HT1080 (cell line): ENCODE results near the gene SEH1L. TPM values are rescaled to one million over a fixed set of nuclear protein-coding genes. Genes with fewer than 3 reads are reported as not detected.

ENCODE experiments used
- DNase-seq: peaks from one replicate; pipeline ENCODE4 v3.0.0-alpha.2; 2015; ENCODE audit warnings: low read depth
- total RNA-seq: library from RNA; depleted of rRNA; stranded (reverse); fragments of >200 nt; shearing (Covaris generic); gene quantifications from 2 replicates; pipeline ENCODE4 v1.2.3, GENCODE V29; 2014; rRNA removed

Gene SEH1L
- total RNA-seq, 1 experiment from 2014 or later = 64.8 TPM

GRCh38 chr18:13035249-13035914 lies 87.6 kb downstream of the SEH1L start:
- peak; percentile 8 for DNase-seq

DNA sequence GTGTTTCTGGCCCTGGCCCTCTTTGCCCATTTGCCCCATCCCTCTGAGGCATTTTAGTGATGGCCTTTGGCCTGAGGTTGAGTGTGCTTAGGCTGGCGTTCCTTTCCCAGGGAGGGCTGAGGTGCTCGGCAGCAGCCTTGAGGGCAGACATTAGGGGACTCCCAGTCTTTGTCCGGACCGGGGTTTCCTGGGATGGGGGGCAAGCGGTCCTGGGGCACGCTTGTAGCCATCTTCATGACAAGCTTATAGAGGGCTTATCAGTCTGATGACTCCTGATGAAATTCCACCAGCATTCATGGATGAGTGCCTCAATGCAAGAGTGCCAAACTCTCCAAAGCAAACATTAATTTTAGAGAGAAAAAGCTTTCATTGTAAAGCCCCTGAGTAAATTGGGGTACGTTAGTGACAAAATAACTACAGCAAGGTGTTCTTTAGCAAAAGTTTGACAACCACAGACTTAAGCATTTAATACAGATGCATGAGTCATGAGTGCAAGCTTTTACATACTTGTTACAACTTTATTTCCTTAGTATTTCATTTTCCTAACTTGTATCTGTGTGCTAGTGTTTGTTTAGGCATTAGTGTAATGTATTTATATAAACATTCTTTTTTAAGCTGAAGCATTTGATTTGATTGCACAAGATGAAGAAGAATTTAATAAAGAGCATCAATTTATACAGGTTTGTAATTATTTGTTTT lies 89.0 kb downstream of the SEH1L start:
- DNase-seq = no peak

Other genes starting within 250 kb of the SEH1L start
- gene CEP76, start 245.3 kb upstream of the SEH1L start, total RNA-seq = 11.8 and 19.2 TPM in 2 replicates
- 87.7 and 103 TPM in 2 replicates for gene PSMG2, start 245.0 kb upstream of the SEH1L start, total RNA-seq
- 35.1 and 35.3 TPM in 2 replicates for gene PTPN2, start 63.8 kb upstream of the SEH1L start, total RNA-seq
- gene CEP192, start 43.4 kb downstream of the SEH1L start, total RNA-seq = 21.6 and 22.9 TPM in 2 replicates